Loucy (cell line): Measurements from ENCODE around the gene EDC4.

Source experiments
- H2AFZ ChIP-seq: fragments of 200-600 bp; sonication (generic); 2 replicates; pipeline ENCODE4 v1.6.0; 2016; ENCODE audit warnings: antibody characterized with exemption, mild to moderate bottlenecking, low read length, moderate library complexity
- H3F3A ChIP-seq: fragments of 200-600 bp; 2 replicates; pipeline ENCODE4 v1.6.0; 2016; ENCODE audit warnings: antibody characterized with exemption, low read depth, mild to moderate bottlenecking
- H3K27me3 ChIP-seq: fragments of 200-600 bp; sonication (generic); 2 replicates; pipeline ENCODE4 v1.6.1; 2014; ENCODE audit warnings: low read length, mild to moderate bottlenecking; ENCODE audit not compliant: insufficient read depth, poor library complexity, severe bottlenecking
- H3K36me3 ChIP-seq: fragments of 200-600 bp; sonication (generic); 2 replicates; pipeline ENCODE4 v1.6.1; 2016; ENCODE audit warnings: low read length; ENCODE audit not compliant: insufficient read depth
- H3K4me1 ChIP-seq: fragments of 200-600 bp; sonication (generic); 2 replicates; pipeline ENCODE4 v1.5.1; 2014; ENCODE audit warnings: low read length, mild to moderate bottlenecking; ENCODE audit not compliant: insufficient read depth, poor library complexity, severe bottlenecking
- H3K4me2 ChIP-seq: fragments of 200-600 bp; sonication (generic); 2 replicates; pipeline ENCODE4 v1.6.0; 2014; ENCODE audit warnings: antibody characterized with exemption, low read length, low read depth, mild to moderate bottlenecking; ENCODE audit not compliant: poor library complexity, severe bottlenecking
- H3K4me3 ChIP-seq: fragments of 200-600 bp; sonication (generic); 2 replicates; pipeline ENCODE4 v1.5.1; 2014; ENCODE audit warnings: low read length, mild to moderate bottlenecking, mixed read lengths; ENCODE audit not compliant: poor library complexity, severe bottlenecking
- H3K79me2 ChIP-seq: fragments of 200-600 bp; sonication (generic); 2 replicates; pipeline ENCODE4 v1.6.1; 2014; ENCODE audit warnings: low read length; ENCODE audit not compliant: insufficient read depth
- H3K9ac ChIP-seq: fragments of 200-600 bp; sonication (generic); 2 replicates; pipeline ENCODE4 v1.6.0; 2014; ENCODE audit warnings: mild to moderate bottlenecking, low read depth, low read length, moderate library complexity; ENCODE audit not compliant: poor library complexity, severe bottlenecking
- H3K9me2 ChIP-seq: fragments of 200-600 bp; sonication (generic); replicated peaks from 2 replicates; pipeline ENCODE4 v1.6.1; 2016; ENCODE audit warnings: low read depth, low read length, mixed read lengths
- H3K9me3 ChIP-seq: fragments of 200-600 bp; sonication (generic); 2 replicates; pipeline ENCODE4 v1.6.1; 2014; ENCODE audit warnings: mild to moderate bottlenecking, antibody characterized with exemption, low read length, low read depth; ENCODE audit not compliant: insufficient read depth
- H4K20me1 ChIP-seq: fragments of 200-600 bp; sonication (generic); 2 replicates; pipeline ENCODE4 v1.6.0; 2014; ENCODE audit warnings: antibody characterized with exemption, low read length, mild to moderate bottlenecking; ENCODE audit not compliant: insufficient read depth, poor library complexity, severe bottlenecking
- CTCF ChIP-seq: fragments of 200-600 bp; sonication (generic); conservative IDR thresholded peaks from 2 replicates; pipeline ENCODE4 v1.5.1; 2014; ENCODE audit warnings: mild to moderate bottlenecking, antibody characterized with exemption, low read length
- EZH2phosphoT487 ChIP-seq: fragments of 200-600 bp; IDR thresholded peaks from 2 replicates; pipeline ENCODE4 v1.6.1; 2018; ENCODE audit warnings: antibody characterized with exemption, mild to moderate bottlenecking, moderate library complexity, borderline replicate concordance

EDC4 gene

DNA sequence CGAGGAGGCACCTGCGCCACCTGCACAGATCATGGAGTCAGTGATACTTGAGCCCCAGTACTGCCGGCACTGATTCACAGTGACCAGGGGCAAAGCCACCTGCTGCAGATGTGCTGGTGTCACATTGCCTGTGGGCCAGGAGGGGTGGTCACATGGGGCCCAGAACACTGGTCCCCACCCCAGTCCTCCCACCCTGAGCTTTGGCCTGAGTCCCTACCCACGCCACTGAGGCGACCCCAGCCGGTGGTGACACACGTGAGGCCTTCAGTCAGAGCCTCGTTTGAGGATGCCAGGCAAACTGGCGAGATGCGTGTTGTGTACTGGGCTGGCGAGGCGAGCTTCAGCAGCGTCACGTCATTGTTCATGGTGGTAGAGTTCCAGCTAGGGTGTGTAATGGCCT lies 57.3 kb downstream of the EDC4 start:
- TF ChIP-seq CTCF (no peak), EZH2phosphoT487 (no peak)
- H4K20me1 ChIP-seq, result peaks cover 4% of the 10 kb centered on the region
- no peak overlapping the region for H3K4me3 ChIP-seq
- peaks cover 3% of the 10 kb centered on the region; the same call in 1 of the 2 replicates for H3K79me2 ChIP-seq
- peaks cover 13% of the 10 kb centered on the region; the same call in 1 of the 2 replicates for H3K36me3 ChIP-seq
- no peaks in the 10 kb centered on the region for H3K27me3 ChIP-seq
- no peaks in the 10 kb centered on the region for H3K9me2 ChIP-seq
- no peaks in the 10 kb centered on the region for H3F3A ChIP-seq
- H3K4me1 ChIP-seq, result peaks cover 6% of the 10 kb centered on the region
- H2AFZ ChIP-seq, result no peak overlapping the region
- no peak overlapping the region for H3K4me2 ChIP-seq
- no peaks in the 10 kb centered on the region for H3K9me3 ChIP-seq
- no peak overlapping the region for H3K9ac ChIP-seq

DNA sequence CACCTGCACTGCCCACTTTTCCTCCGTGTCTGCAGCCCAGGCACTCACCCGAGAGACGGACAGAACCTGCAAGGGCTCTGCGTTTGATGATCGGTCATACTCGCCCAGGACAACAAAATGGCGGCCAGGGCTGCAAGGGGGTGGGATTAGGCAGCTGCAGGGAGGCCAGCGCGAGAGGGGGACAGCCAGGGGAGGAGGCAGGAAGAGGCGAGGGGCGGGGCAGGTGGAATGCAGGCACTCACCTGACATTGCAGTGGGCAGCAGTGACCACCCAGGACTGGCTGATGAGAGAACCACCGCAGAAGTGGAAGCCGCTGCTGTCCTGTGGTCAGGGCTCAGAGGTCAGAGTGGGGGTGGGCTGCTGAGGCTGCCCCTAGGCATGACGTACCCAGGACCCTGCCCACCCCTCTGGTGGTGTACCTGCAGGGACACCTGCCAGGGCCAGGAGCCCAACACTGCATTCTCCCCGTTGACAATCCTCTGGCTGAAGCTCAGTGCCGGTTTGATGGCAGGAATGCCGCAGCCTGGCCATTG lies 57.9 kb downstream of the EDC4 start:
- Histone ChIP-seq H3K9me3 (no peaks in the 10 kb centered on the region), H3K36me3 (peaks cover 13% of the 10 kb centered on the region; the same call in 1 of the 2 replicates), H2AFZ (no peak overlapping the region), H4K20me1 (peaks cover 7% of the 10 kb centered on the region), H3K79me2 (peaks cover 6% of the 10 kb centered on the region; the same call in 1 of the 2 replicates), H3K4me1 (peaks cover 8% of the 10 kb centered on the region), H3K9ac (no peak overlapping the region), H3K9me2 (no peaks in the 10 kb centered on the region), H3K4me3 (no peak overlapping the region), H3K4me2 (no peak overlapping the region), H3F3A (no peaks in the 10 kb centered on the region), H3K27me3 (no peaks in the 10 kb centered on the region)
- TF ChIP-seq CTCF (no peak), EZH2phosphoT487 (no peak)
